ENCODE results near the gene ACO1. TPM values are rescaled to one million over a fixed set of nuclear protein-coding genes. Genes with fewer than 3 reads are reported as not detected.

Gene ACO1
- total RNA-seq, 1 experiment from 2014 or later, result 35.2 TPM

- H3K4me3 ChIP-seq (ENCODE audit: insufficient read depth, low read depth, low read length), result no peak overlapping the region
- no peak for DNase-seq
- no peaks in the 10 kb centered on the region for H3K36me3 ChIP-seq (replicated peaks; ENCODE audit: control insufficient read depth, insufficient read depth, low read length)
Observed at GRCh38 chr9:32395510-32396216, 11.2 kb downstream of the ACO1 start.

GRCh38 chr9:32398207-32398606 is 13.8 kb downstream of the ACO1 start:
- H3K27me3 ChIP-seq (ENCODE audit: control insufficient read depth, insufficient read depth, low read length), result no peaks in the 10 kb centered on the region
- H3K4me3 ChIP-seq (ENCODE audit: insufficient read depth, low read depth, low read length), result no peak overlapping the region
- no peak for DNase-seq
- no peaks in the 10 kb centered on the region for H3K36me3 ChIP-seq (replicated peaks; ENCODE audit: control insufficient read depth, insufficient read depth, low read length)

More at GRCh38 chr9:32395510-32396216, 11.2 kb downstream of the ACO1 start:
- H3K27me3 ChIP-seq (ENCODE audit: control insufficient read depth, insufficient read depth, low read length), result no peaks in the 10 kb centered on the region

GRCh38 chr9:32399110-32399815 is 14.8 kb downstream of the ACO1 start:
- H3K27me3 ChIP-seq (ENCODE audit: control insufficient read depth, insufficient read depth, low read length), result no peaks in the 10 kb centered on the region
- H3K36me3 ChIP-seq (replicated peaks; ENCODE audit: control insufficient read depth, insufficient read depth, low read length), result no peaks in the 10 kb centered on the region
- no peak for DNase-seq
- no peak overlapping the region for H3K4me3 ChIP-seq (ENCODE audit: insufficient read depth, low read depth, low read length)

- no peak overlapping the region for H3K4me3 ChIP-seq (ENCODE audit: insufficient read depth, low read depth, low read length)
- DNase-seq, result no peak
- H3K36me3 ChIP-seq (replicated peaks; ENCODE audit: control insufficient read depth, insufficient read depth, low read length), result no peaks in the 10 kb centered on the region; the same call in 1 of the 2 replicates
- no peaks in the 10 kb centered on the region for H3K27me3 ChIP-seq (ENCODE audit: control insufficient read depth, insufficient read depth, low read length)
Observed at GRCh38 chr9:32401488-32401887, 17.0 kb downstream of the ACO1 start.

GRCh38 chr9:32403567-32404260 is 19.3 kb downstream of the ACO1 start:
- no peak for DNase-seq
- H3K4me3 ChIP-seq (ENCODE audit: insufficient read depth, low read depth, low read length), result no peak overlapping the region

GRCh38 chr9:32404402-32404801 is 20.0 kb downstream of the ACO1 start:
- H3K27me3 ChIP-seq (ENCODE audit: control insufficient read depth, insufficient read depth, low read length), result no peaks in the 10 kb centered on the region
- peaks cover 7% of the 10 kb centered on the region for H3K36me3 ChIP-seq (replicated peaks; ENCODE audit: control insufficient read depth, insufficient read depth, low read length)
- no peak for DNase-seq
- no peak overlapping the region for H3K4me3 ChIP-seq (ENCODE audit: insufficient read depth, low read depth, low read length)

More at GRCh38 chr9:32403567-32404260, 19.3 kb downstream of the ACO1 start:
- H3K27me3 ChIP-seq (ENCODE audit: control insufficient read depth, insufficient read depth, low read length), result no peaks in the 10 kb centered on the region
- peaks cover 7% of the 10 kb centered on the region for H3K36me3 ChIP-seq (replicated peaks; ENCODE audit: control insufficient read depth, insufficient read depth, low read length)

- no peak for DNase-seq
Observed at GRCh38 chr9:32404856-32405255, 20.4 kb downstream of the ACO1 start.

GRCh38 chr9:32405506-32405905 is 21.1 kb downstream of the ACO1 start:
- H3K27me3 ChIP-seq (ENCODE audit: control insufficient read depth, insufficient read depth, low read length), result no peaks in the 10 kb centered on the region
- peaks cover 7% of the 10 kb centered on the region for H3K36me3 ChIP-seq (replicated peaks; ENCODE audit: control insufficient read depth, insufficient read depth, low read length)
- no peak for DNase-seq

More at GRCh38 chr9:32404856-32405255, 20.4 kb downstream of the ACO1 start:
- Histone ChIP-seq H3K36me3 (replicated peaks; ENCODE audit: control insufficient read depth, insufficient read depth, low read length) (peaks cover 7% of the 10 kb centered on the region), H3K27me3 (ENCODE audit: control insufficient read depth, insufficient read depth, low read length) (no peaks in the 10 kb centered on the region), H3K4me3 (ENCODE audit: insufficient read depth, low read depth, low read length) (no peak overlapping the region)

GRCh38 chr9:32406046-32406445 is 21.6 kb downstream of the ACO1 start:
- Histone ChIP-seq H3K4me3 (ENCODE audit: insufficient read depth, low read depth, low read length) (no peak overlapping the region), H3K36me3 (replicated peaks; ENCODE audit: control insufficient read depth, insufficient read depth, low read length) (peaks cover 9% of the 10 kb centered on the region)

More at GRCh38 chr9:32405506-32405905, 21.1 kb downstream of the ACO1 start:
- H3K4me3 ChIP-seq (ENCODE audit: insufficient read depth, low read depth, low read length), result no peak overlapping the region

GRCh38 chr9:32411753-32412152 is 27.3 kb downstream of the ACO1 start:
- H3K27me3 ChIP-seq (ENCODE audit: control insufficient read depth, insufficient read depth, low read length), result no peaks in the 10 kb centered on the region
- no peak overlapping the region for H3K4me3 ChIP-seq (ENCODE audit: insufficient read depth, low read depth, low read length)
- DNase-seq, result no peak
- H3K36me3 ChIP-seq (replicated peaks; ENCODE audit: control insufficient read depth, insufficient read depth, low read length), result peaks cover 11% of the 10 kb centered on the region

More at GRCh38 chr9:32406046-32406445, 21.6 kb downstream of the ACO1 start:
- no peak for DNase-seq
- no peaks in the 10 kb centered on the region for H3K27me3 ChIP-seq (ENCODE audit: control insufficient read depth, insufficient read depth, low read length)

GRCh38 chr9:32412440-32412839 is 28.0 kb downstream of the ACO1 start:
- Histone ChIP-seq H3K4me3 (ENCODE audit: insufficient read depth, low read depth, low read length) (no peak overlapping the region), H3K27me3 (ENCODE audit: control insufficient read depth, insufficient read depth, low read length) (no peaks in the 10 kb centered on the region), H3K36me3 (replicated peaks; ENCODE audit: control insufficient read depth, insufficient read depth, low read length) (peaks cover 8% of the 10 kb centered on the region)
- no peak for DNase-seq

GRCh38 chr9:32413424-32413823 is 29.0 kb downstream of the ACO1 start:
- Histone ChIP-seq H3K27me3 (ENCODE audit: control insufficient read depth, insufficient read depth, low read length) (no peaks in the 10 kb centered on the region), H3K36me3 (replicated peaks; ENCODE audit: control insufficient read depth, insufficient read depth, low read length) (peaks cover 4% of the 10 kb centered on the region), H3K4me3 (ENCODE audit: insufficient read depth, low read depth, low read length) (no peak overlapping the region)
- no peak for DNase-seq

- H3K4me3 ChIP-seq (ENCODE audit: insufficient read depth, low read depth, low read length), result no peak overlapping the region
- H3K36me3 ChIP-seq (replicated peaks; ENCODE audit: control insufficient read depth, insufficient read depth, low read length), result peaks cover 4% of the 10 kb centered on the region
- H3K27me3 ChIP-seq (ENCODE audit: control insufficient read depth, insufficient read depth, low read length), result no peaks in the 10 kb centered on the region
- no peak for DNase-seq
Observed at GRCh38 chr9:32414856-32415255, 30.4 kb downstream of the ACO1 start.

GRCh38 chr9:32419921-32420320 is 35.5 kb downstream of the ACO1 start:
- H3K27me3 ChIP-seq (ENCODE audit: control insufficient read depth, insufficient read depth, low read length), result no peaks in the 10 kb centered on the region
- no peak for DNase-seq
- no peak overlapping the region for H3K4me3 ChIP-seq (ENCODE audit: insufficient read depth, low read depth, low read length)
- peaks cover 5% of the 10 kb centered on the region for H3K36me3 ChIP-seq (replicated peaks; ENCODE audit: control insufficient read depth, insufficient read depth, low read length)
